Gastroesophageal sphincter (tissue), 3 donors: ENCODE measurements around the gene KRTAP9-9.

ENCODE experiments used
- EP300 ChIP-seq: sonication (generic); formaldehyde crosslinking; IDR thresholded peaks from one replicate; pipeline ENCODE4 v1.6.1; 2017; ENCODE audit warnings: antibody characterized with exemption, mild to moderate bottlenecking
- TF ChIP-seq, protein P1 (sequence below), 4 experiments: fragments of 200-600 bp in 2 of 4; fragments of 450-650 bp in 2 of 4; sonication (generic) in 1 of 4; IDR thresholded peaks; one replicate each; pipeline ENCODE4 v1.5.1; 2017 to 2019; ENCODE audit warnings: antibody characterized with exemption in 4 of 4, mild to moderate bottlenecking in 2 of 4, moderate library complexity in 2 of 4

DNA sequence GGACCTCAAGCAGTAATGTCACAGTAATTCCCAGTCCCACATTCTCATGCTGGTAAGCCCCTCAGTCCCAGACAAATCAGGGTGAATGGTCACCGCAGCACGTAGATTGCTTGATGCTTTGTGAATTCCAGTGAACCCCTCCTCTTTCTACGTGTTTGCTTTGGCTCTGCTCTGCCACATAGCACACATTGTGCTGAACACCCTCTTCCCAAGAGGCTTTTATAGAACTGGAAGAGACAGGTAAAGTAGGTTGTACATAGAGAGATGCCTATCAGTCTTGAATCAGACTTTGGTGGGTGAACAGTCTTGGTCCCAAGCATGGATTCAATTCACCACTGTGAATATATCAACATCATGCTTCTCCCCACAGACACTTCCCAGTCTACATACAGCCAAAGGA, 9.4 kb downstream of the KRTAP9-9 start:
- TF ChIP-seq, protein P1, sequence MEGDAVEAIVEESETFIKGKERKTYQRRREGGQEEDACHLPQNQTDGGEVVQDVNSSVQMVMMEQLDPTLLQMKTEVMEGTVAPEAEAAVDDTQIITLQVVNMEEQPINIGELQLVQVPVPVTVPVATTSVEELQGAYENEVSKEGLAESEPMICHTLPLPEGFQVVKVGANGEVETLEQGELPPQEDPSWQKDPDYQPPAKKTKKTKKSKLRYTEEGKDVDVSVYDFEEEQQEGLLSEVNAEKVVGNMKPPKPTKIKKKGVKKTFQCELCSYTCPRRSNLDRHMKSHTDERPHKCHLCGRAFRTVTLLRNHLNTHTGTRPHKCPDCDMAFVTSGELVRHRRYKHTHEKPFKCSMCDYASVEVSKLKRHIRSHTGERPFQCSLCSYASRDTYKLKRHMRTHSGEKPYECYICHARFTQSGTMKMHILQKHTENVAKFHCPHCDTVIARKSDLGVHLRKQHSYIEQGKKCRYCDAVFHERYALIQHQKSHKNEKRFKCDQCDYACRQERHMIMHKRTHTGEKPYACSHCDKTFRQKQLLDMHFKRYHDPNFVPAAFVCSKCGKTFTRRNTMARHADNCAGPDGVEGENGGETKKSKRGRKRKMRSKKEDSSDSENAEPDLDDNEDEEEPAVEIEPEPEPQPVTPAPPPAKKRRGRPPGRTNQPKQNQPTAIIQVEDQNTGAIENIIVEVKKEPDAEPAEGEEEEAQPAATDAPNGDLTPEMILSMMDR (IDR thresholded peaks at IDR 0.05) = no peak
- no peak for TF ChIP-seq EP300
